ENCODE results near the gene FAR2. TPM values are rescaled to one million over a fixed set of nuclear protein-coding genes. Genes with fewer than 3 reads are reported as not detected.
A peak's percentile ranks its signal among the peaks of the same experiment; 100 is the strongest.

Gene FAR2
- total RNA-seq, 2 experiments from 2014 or later: 12.6 to 13.6 TPM

- no peaks in the 10 kb centered on the region for H3K27me3 Mint-ChIP-seq
- no peaks in the 10 kb centered on the region for H3K9me3 Mint-ChIP-seq (ENCODE audit: low read depth)
- ATAC-seq: no peak
- DNase-seq: no peak
- H3K27ac Mint-ChIP-seq: no peak overlapping the region
- H3K4me1 Mint-ChIP-seq: no peaks in the 10 kb centered on the region
- H3K36me3 Mint-ChIP-seq: peaks cover 5% of the 10 kb centered on the region
- CTCF ChIA-PET: interaction anchor here (0.6 to 2.3 kb wide), 3 partner anchors 12 to 1633 kb away, joined by 4 to 6 read pairs (median 5); partner anchors contain the start of gene REP15
- H3K4me3 Mint-ChIP-seq: no peak overlapping the region
These were observed 180.3 kb downstream of the FAR2 start for GRCh38 chr12:29329411-29329810.

DNA sequence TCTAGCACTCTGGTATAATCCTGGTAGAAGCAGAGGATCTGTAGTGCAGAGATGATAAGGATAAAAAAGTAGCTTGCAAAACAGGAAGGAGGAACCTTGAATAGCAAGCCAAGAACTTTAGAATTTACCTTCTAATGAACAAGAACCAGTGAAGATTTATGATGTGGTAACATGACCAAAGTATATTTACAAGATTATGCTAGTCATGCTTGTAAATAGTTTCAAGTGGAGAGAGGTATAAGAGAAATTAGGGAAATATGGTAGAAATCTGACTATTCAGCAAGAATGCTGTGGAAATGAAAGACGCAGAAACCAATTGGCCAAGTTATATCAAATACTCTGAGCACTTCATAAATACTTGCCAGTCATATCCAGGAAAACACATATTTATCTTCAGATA is 184.1 kb downstream of the FAR2 start:
- no peak for DNase-seq
- Mint-ChIP-seq H3K36me3 (peaks cover 5% of the 10 kb centered on the region), H3K4me1 (no peaks in the 10 kb centered on the region), H3K4me3 (no peak overlapping the region), H3K27me3 (no peaks in the 10 kb centered on the region), H3K27ac (no peak overlapping the region), H3K9me3 (ENCODE audit: low read depth) (no peaks in the 10 kb centered on the region)
- CTCF ChIA-PET: no interaction called here
- ATAC-seq: no peak

DNA sequence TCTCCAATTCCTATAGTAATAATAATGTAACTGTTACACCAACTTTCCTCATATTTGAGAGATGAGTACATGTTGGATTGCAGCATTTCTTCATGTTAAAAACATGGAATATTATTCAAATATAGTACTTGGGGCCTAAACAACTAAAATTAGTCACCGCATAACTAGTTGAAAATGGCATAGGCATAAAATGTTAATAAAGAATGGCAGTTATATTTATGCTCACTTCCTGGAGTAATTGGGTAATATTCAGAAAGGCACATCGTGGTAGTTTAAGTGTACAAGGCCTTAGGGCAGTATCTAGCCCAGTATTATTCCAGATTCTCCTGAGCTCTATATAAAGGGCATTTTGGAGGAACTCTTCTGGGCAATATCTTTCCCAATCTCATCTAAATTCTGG is 185.9 kb downstream of the FAR2 start:
- CTCF ChIA-PET: no interaction called here
- ATAC-seq (no peak), DNase-seq (no peak)
- no peak overlapping the region for H3K4me3 Mint-ChIP-seq
- no peak overlapping the region for H3K27ac Mint-ChIP-seq
- H3K36me3 Mint-ChIP-seq: peaks cover 6% of the 10 kb centered on the region
- H3K4me1 Mint-ChIP-seq: no peaks in the 10 kb centered on the region
- no peaks in the 10 kb centered on the region for H3K27me3 Mint-ChIP-seq
- H3K9me3 Mint-ChIP-seq (ENCODE audit: low read depth): no peaks in the 10 kb centered on the region

DNA sequence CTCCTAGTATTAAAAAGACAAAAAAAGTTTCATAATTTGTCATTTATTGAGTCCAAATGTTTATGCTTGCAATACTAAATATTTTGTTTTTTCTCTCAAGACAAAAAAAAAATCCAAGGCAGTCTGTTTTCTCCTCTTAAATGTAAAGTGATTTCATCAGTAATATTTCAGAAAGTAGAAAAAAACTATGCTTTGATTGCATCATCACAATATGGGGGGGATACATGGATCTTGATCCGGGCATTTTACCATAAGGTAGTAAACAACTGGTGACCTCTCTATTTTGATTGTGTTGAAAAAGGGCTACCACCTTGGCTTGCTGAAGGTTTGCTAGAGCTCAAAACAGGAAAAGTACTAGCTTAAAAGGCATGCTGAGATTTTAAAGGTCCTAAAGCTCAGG is 188.2 kb downstream of the FAR2 start:
- ATAC-seq: no peak
- no peaks in the 10 kb centered on the region for H3K4me1 Mint-ChIP-seq
- CTCF ChIA-PET: no interaction called here

DNA sequence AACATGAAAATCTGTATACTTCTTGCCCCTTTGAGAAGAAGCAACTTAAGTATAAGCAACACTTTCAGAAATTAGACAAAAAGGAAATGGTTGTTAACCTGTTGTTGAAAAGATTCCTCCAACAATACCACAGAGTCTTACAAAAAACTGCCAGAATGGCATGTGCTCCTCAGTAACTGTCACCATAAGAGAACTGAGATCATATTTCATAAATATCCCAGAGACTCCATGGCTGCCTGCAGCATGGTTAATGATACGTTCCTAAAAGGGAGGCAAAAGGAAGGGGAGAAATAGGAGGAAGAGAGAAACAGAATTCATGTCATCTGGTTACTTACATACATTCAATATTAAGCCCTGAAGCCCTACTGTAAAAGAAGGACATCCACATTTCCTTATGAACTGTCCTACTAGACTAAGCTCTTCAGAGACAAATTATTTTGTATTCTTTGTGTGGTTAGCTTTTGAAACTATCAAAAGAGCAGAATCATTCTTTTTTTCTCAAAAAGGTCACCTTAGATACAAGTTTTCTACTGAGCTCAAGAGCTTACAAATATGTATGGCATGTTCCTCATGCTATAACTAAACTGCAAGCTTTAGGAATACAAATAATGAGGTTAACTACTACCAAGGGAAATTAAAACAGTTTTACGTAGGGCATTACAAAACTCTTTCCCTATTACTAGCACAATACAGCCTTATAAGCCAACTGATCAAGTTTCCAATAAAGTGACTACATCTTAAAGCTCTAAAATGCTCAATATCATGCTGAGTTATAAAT is 194.1 kb downstream of the FAR2 start:
- Mint-ChIP-seq H3K9me3 (ENCODE audit: low read depth) (no peaks in the 10 kb centered on the region), H3K36me3 (peaks cover 33% of the 10 kb centered on the region), H3K4me1 (no peaks in the 10 kb centered on the region), H3K27ac (no peak overlapping the region), H3K27me3 (no peaks in the 10 kb centered on the region), H3K4me3 (no peak overlapping the region)
- no peak for ATAC-seq
- CTCF ChIA-PET: interaction anchor here (0.6 kb wide), 1 partner anchor 270 kb away, joined by 3 read pairs; no protein-coding TSS in a partner anchor
- no peak for DNase-seq

More for the DNA sequence above, 188.2 kb downstream of the FAR2 start:
- Mint-ChIP-seq H3K9me3 (ENCODE audit: low read depth) (no peaks in the 10 kb centered on the region), H3K36me3 (peaks cover 18% of the 10 kb centered on the region), H3K27me3 (no peaks in the 10 kb centered on the region), H3K4me3 (no peak overlapping the region), H3K27ac (no peak overlapping the region)
- DNase-seq: no peak

DNA sequence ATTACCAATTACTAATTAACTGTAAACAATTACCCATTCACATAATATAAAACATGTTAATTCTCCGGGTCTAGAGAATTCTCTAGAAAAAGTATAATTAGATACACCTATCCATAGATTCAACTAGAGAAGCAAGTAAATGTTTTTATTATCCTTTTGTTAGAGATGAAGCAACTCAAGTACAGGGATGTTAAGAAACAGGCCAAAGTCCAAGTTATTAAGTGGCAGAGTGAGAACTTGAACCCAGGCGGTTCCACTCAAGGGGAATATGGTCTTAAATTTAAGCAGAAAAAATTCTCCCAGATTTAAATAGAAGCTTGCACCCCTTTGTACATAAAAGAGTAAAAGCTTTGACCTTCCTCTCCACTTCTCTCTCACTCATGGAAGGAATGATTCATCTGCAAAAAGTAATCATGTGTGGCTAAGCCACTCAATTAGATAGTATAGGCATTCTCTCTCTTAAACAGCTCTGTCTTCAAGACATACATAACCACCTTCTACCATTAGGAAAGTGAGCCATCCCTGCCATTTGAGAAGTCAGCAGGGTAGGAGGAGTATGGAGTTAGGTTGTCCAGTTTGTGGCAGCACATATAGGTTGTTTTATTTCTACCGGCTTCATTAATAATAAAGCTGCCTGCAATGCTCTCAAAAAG is 197.8 kb downstream of the FAR2 start:
- Mint-ChIP-seq H3K27ac (no peak overlapping the region), H3K27me3 (no peaks in the 10 kb centered on the region), H3K4me3 (no peak overlapping the region), H3K9me3 (ENCODE audit: low read depth) (no peaks in the 10 kb centered on the region), H3K36me3 (peaks cover 27% of the 10 kb centered on the region), H3K4me1 (no peaks in the 10 kb centered on the region)
- CTCF ChIA-PET: interaction anchor here (2.0 kb wide), 1 partner anchor 29 kb away, joined by 6 read pairs; no protein-coding TSS in a partner anchor
- no peak for ATAC-seq
- no peak for DNase-seq

- Mint-ChIP-seq H3K36me3 (peaks cover 15% of the 10 kb centered on the region), H3K27ac (no peak overlapping the region), H3K4me3 (no peak overlapping the region), H3K4me1 (no peaks in the 10 kb centered on the region), H3K27me3 (no peaks in the 10 kb centered on the region), H3K9me3 (ENCODE audit: low read depth) (no peaks in the 10 kb centered on the region)
- DNase-seq (no peak), ATAC-seq (no peak)
- CTCF ChIA-PET: no interaction called here
These were observed 201.0 kb downstream of the FAR2 start for GRCh38 chr12:29350080-29350479.

GRCh38 chr12:29354954-29355353 is 205.9 kb downstream of the FAR2 start:
- peaks cover 12% of the 10 kb centered on the region for H3K36me3 Mint-ChIP-seq
- DNase-seq (no peak), ATAC-seq (no peak)
- no peaks in the 10 kb centered on the region for H3K27me3 Mint-ChIP-seq
- H3K4me1 Mint-ChIP-seq: no peaks in the 10 kb centered on the region
- no peak overlapping the region for H3K27ac Mint-ChIP-seq
- H3K9me3 Mint-ChIP-seq (ENCODE audit: low read depth): no peaks in the 10 kb centered on the region
- CTCF ChIA-PET: no interaction called here
- no peak overlapping the region for H3K4me3 Mint-ChIP-seq

- Mint-ChIP-seq H3K27ac (no peak overlapping the region), H3K4me3 (no peak overlapping the region), H3K27me3 (no peaks in the 10 kb centered on the region), H3K4me1 (peaks cover 2% of the 10 kb centered on the region), H3K36me3 (peaks cover 32% of the 10 kb centered on the region), H3K9me3 (ENCODE audit: low read depth) (no peaks in the 10 kb centered on the region)
- CTCF ChIA-PET: no interaction called here
- no peak for ATAC-seq
- no peak for DNase-seq
These were observed 216.0 kb downstream of the FAR2 start for GRCh38 chr12:29365091-29365490.

DNA sequence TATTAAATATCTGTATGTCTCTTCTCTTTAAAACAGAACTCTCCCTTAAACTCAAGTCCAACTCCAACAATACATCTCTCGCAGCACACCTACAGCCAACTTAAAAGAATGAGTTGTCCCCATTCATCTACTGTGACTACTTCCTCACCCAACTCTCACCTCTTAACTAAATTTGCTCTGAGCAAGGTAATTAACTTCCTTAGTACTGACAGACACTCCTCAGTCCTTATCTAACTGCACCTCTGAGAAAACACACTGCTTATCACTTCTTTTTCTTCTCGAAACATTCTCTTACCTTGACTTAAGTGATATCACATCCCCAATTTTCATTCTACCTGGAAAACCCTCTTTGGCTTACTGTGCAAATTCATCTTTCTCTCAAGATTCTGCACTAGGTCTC is 224.9 kb downstream of the FAR2 start:
- Mint-ChIP-seq H3K27me3 (no peaks in the 10 kb centered on the region), H3K4me1 (peaks cover 18% of the 10 kb centered on the region), H3K9me3 (ENCODE audit: low read depth) (no peaks in the 10 kb centered on the region), H3K4me3 (no peak overlapping the region), H3K27ac (no peak overlapping the region), H3K36me3 (peaks cover 26% of the 10 kb centered on the region)
- CTCF ChIA-PET: no interaction called here
- ATAC-seq (no peak), DNase-seq (no peak)

- Mint-ChIP-seq H3K4me3 (no peak overlapping the region), H3K36me3 (peaks cover 26% of the 10 kb centered on the region), H3K9me3 (ENCODE audit: low read depth) (no peaks in the 10 kb centered on the region), H3K27ac (no peak overlapping the region), H3K27me3 (no peaks in the 10 kb centered on the region), H3K4me1 (peaks cover 26% of the 10 kb centered on the region)
- CTCF ChIA-PET: no interaction called here
- ATAC-seq (no peak), DNase-seq (no peak)
These were observed 225.8 kb downstream of the FAR2 start for GRCh38 chr12:29374913-29375312.

DNA sequence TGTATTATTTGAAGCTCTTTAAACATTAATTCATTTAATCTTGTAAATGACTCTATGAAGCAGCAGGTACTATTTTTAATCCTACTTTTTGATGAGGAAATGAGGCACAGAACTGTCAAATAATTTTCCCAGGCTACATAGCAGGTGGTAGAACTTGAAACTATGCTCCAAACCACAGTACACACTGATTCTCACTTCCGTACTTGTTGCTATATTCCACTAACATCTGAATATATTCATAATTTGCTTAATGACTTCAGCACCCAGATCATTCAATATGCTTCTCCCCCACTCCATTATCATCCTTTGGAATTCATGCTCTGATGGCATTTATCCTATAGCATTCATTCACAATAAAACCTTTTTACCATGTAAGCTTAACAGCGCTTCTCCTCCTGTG is 227.0 kb downstream of the FAR2 start:
- Mint-ChIP-seq H3K27ac (no peak overlapping the region), H3K4me3 (no peak overlapping the region), H3K27me3 (no peaks in the 10 kb centered on the region), H3K4me1 (peaks cover 32% of the 10 kb centered on the region), H3K36me3 (peaks cover 23% of the 10 kb centered on the region), H3K9me3 (ENCODE audit: low read depth) (no peaks in the 10 kb centered on the region)
- CTCF ChIA-PET: interaction anchor here (0.5 to 1.1 kb wide), 2 partner anchors 10 to 301 kb away, joined by 3 to 4 read pairs; no protein-coding TSS in a partner anchor
- DNase-seq (no peak), ATAC-seq (no peak)

DNA sequence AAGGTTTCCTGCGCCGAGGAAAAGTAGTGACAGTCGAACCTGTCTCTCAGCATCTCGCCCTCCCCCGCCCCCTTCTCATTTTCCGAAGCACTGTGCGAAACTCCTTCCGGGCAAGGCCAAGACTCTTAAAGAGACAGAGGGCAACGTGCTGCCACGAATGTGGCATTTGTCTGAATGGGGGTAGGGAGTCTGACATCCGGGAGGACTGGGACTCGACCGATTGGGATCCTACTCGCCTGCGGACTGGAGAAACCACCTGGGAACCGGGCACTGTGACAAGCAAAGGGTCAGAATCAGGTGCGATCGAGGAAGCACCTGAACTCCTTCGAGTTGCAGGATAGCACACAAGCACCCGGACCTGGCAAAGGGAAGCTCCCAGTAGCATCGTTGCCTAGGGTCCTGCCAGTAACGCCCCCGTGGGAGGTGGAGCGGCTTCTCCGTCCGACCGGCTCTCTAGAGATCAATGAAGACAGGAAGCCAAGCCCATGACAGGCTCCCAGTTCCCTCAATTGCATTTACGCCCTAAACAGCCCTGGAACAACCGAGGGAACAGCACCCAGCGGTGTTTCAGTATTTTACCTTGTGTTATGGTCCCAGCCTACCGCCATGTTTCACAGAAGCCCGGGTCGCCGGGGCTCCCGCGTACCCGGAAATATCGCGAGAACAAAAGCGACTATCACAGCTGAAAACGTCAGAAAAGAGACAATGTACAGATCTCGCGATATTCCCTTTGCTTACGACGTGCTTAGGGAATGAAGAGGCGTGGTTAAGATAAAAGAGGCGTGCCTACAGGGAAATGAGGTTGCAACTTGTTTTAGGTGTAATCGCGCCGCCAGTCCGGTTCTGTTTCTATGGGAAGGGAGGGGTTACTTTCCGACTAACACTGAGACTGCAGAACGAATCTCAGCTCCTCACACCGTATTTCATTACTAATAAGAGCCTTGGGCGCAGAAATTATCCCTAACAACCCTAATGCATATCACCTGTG is 231.8 kb downstream of the FAR2 start, which contains the start of gene ERGIC2:
ERGIC2 (minus strand) TSS at position 637 of the 988 bp plus-strand sequence. CDS start 9,539 bp downstream, outside the sequence.
- CTCF ChIA-PET: interaction anchor here (1.1 kb wide), 1 partner anchor 64 kb away, joined by 3 read pairs; no protein-coding TSS in a partner anchor
- Mint-ChIP-seq H3K36me3 (peaks cover 17% of the 10 kb centered on the region), H3K27ac (peak within 1 kb of the TSS; percentile 88), H3K4me1 (peaks cover 35% of the 10 kb centered on the region), H3K4me3 (peak within 1 kb of the TSS; percentile 84), H3K27me3 (no peaks in the 10 kb centered on the region), H3K9me3 (ENCODE audit: low read depth) (no peaks in the 10 kb centered on the region)
- DNase-seq: peak; percentile 95
- ATAC-seq: peak; percentile 94
